OCI-LY1 (cell line): ENCODE results near the gene IRX6.

Experiments used
- EZH2 ChIP-seq: fragments of 200-600 bp; sonication (generic), shearing (Covaris generic); IDR thresholded peaks from 2 replicates; pipeline ENCODE4 v1.8.0; 2017; ENCODE audit warnings: borderline replicate concordance, mixed run types, mild to moderate bottlenecking, antibody characterized with exemption, low read length, moderate library complexity, mixed read lengths
- TF ChIP-seq, protein P1 (sequence below): fragments of 200-600 bp; sonication (generic), shearing (Covaris generic); IDR thresholded peaks from 2 replicates; pipeline ENCODE4 v1.5.1; 2017; ENCODE audit warnings: mild to moderate bottlenecking, antibody characterized with exemption, low read length, moderate library complexity, mixed read lengths

GRCh38 chr16:55367301-55367811 lies 43.4 kb downstream of the IRX6 start:
- TF ChIP-seq, protein P1, sequence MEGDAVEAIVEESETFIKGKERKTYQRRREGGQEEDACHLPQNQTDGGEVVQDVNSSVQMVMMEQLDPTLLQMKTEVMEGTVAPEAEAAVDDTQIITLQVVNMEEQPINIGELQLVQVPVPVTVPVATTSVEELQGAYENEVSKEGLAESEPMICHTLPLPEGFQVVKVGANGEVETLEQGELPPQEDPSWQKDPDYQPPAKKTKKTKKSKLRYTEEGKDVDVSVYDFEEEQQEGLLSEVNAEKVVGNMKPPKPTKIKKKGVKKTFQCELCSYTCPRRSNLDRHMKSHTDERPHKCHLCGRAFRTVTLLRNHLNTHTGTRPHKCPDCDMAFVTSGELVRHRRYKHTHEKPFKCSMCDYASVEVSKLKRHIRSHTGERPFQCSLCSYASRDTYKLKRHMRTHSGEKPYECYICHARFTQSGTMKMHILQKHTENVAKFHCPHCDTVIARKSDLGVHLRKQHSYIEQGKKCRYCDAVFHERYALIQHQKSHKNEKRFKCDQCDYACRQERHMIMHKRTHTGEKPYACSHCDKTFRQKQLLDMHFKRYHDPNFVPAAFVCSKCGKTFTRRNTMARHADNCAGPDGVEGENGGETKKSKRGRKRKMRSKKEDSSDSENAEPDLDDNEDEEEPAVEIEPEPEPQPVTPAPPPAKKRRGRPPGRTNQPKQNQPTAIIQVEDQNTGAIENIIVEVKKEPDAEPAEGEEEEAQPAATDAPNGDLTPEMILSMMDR, result no peak
- no peak for TF ChIP-seq EZH2
